Endodermal cell (in vitro differentiated cells): ENCODE data around the gene VPS16. TPM values are rescaled to one million over a fixed set of nuclear protein-coding genes. Genes with fewer than 3 reads are reported as not detected.

Experiments
- DNase-seq: peaks from one replicate; pipeline ENCODE4 v3.0.0-alpha.2; 2017
- H3K27ac ChIP-seq: 2 replicates; pipeline ENCODE4 v1.5.1; 2013; ENCODE audit warnings: mild to moderate bottlenecking, low read depth, low read length, moderate library complexity
- H3K27me3 ChIP-seq: 2 replicates; pipeline ENCODE4 v1.6.1; 2013; ENCODE audit warnings: mild to moderate bottlenecking, low read length, moderate library complexity; ENCODE audit not compliant: insufficient read depth, control insufficient read depth, poor library complexity, severe bottlenecking
- H3K36me3 ChIP-seq: 2 replicates; pipeline ENCODE4 v1.7.0; 2013; ENCODE audit warnings: mild to moderate bottlenecking, low read length, moderate library complexity; ENCODE audit not compliant: control insufficient read depth, insufficient read depth
- H3K4me1 ChIP-seq: one replicate; pipeline ENCODE4 v1.7.0; 2013; ENCODE audit warnings: low read length; ENCODE audit not compliant: control insufficient read depth, insufficient read depth
- H3K4me3 ChIP-seq: 2 replicates; pipeline ENCODE4 v1.5.1; 2013; ENCODE audit warnings: mild to moderate bottlenecking, low read length, moderate library complexity
- H3K9ac ChIP-seq: 2 replicates; pipeline ENCODE4 v1.6.1; 2013; ENCODE audit warnings: mild to moderate bottlenecking, low read length, moderate library complexity; ENCODE audit not compliant: poor library complexity, severe bottlenecking; ENCODE audit errors: extremely low read depth
- H3K9me3 ChIP-seq: 2 replicates; pipeline ENCODE4 v1.6.1; 2013; ENCODE audit warnings: mild to moderate bottlenecking, low read length, moderate library complexity; ENCODE audit not compliant: control insufficient read depth
- H3K27ac Mint-ChIP-seq: 2 replicates; pipeline ENCODE4 v1.8.0; 2020; ENCODE audit warnings: mixed read lengths
- H3K27me3 Mint-ChIP-seq: 2 replicates; pipeline ENCODE4 v1.8.0; 2021; ENCODE audit warnings: mild to moderate bottlenecking, mixed read lengths; ENCODE audit not compliant: insufficient read depth
- H3K36me3 Mint-ChIP-seq: 2 replicates; pipeline ENCODE4 v1.8.0; 2020; ENCODE audit warnings: low read depth, mixed read lengths
- H3K4me1 Mint-ChIP-seq: 2 replicates; pipeline ENCODE4 v1.8.0; 2020; ENCODE audit warnings: mixed read lengths
- H3K4me3 Mint-ChIP-seq: 2 replicates; pipeline ENCODE4 v1.8.0; 2020; ENCODE audit warnings: mild to moderate bottlenecking, moderate library complexity, mixed read lengths
- H3K9me3 Mint-ChIP-seq: 2 replicates; pipeline ENCODE4 v1.8.0; 2020; ENCODE audit warnings: mild to moderate bottlenecking, mixed read lengths
- CTCF ChIP-seq: fragments of 200-600 bp; sonication (generic); conservative IDR thresholded peaks from 2 replicates; pipeline ENCODE4 v1.5.0; 2021; ENCODE audit warnings: antibody characterized with exemption, mild to moderate bottlenecking
- WGBS, 2 experiments: methylation state at CpG; one replicate each; pipeline versions ENCODE4 v1.1.5 to v1.1.7; 2013; ENCODE audit warnings: missing lambda C conversion rate in 2 of 2, mixed read lengths in 1 of 2; ENCODE audit not compliant: insufficient coverage in 1 of 2, insufficient read length in 1 of 2; 5-methylcytosine and 5-hydroxymethylcytosine counted together
- total RNA-seq, 2 donors: library from RNA; stranded (reverse); fragmentation: NEBNext Ultra II Directional in 1 of 2; extraction: Animal tissue kit (Norgen Biotek cat#: 25700) in 1 of 2; gene quantifications; 2 replicates in 1 of 2; 3 replicates in 1 of 2; pipeline ENCODE4 v1.2.1, GENCODE V29; 2021

The VPS16 gene
- total RNA-seq, 2 donors from 2014 or later, result 36.8 to 37.5 TPM

GRCh38 chr20:2799271-2799670 lies 41.3 kb upstream of the VPS16 start:
- Mint-ChIP-seq H3K9me3 (no peaks in the 10 kb centered on the region), H3K4me3 (peak overlapping the region; percentile 84), H3K27ac (peak overlapping the region; percentile 75), H3K27me3 (peaks cover 29% of the 10 kb centered on the region), H3K4me1 (peaks cover 18% of the 10 kb centered on the region), H3K36me3 (peaks cover 33% of the 10 kb centered on the region)
- peaks cover 33% of the 10 kb centered on the region for H3K27me3 ChIP-seq
- no peaks in the 10 kb centered on the region for H3K9me3 ChIP-seq
- TF ChIP-seq CTCF, result no peak
- 65 to 70% methylated on average over 7 to 9 of the region's 9 CpGs for WGBS, 2 experiments
- peak overlapping the region; percentile 81 for H3K4me3 ChIP-seq
- DNase-seq, result peak; percentile 67
- H3K27ac ChIP-seq, result peak overlapping the region; percentile 83
- peaks cover 27% of the 10 kb centered on the region for H3K36me3 ChIP-seq
- no peak overlapping the region for H3K9ac ChIP-seq
- no peaks in the 10 kb centered on the region for H3K4me1 ChIP-seq

- Histone ChIP-seq H3K4me1 (no peaks in the 10 kb centered on the region), H3K36me3 (peaks cover 23% of the 10 kb centered on the region), H3K9me3 (no peaks in the 10 kb centered on the region), H3K27me3 (peaks cover 39% of the 10 kb centered on the region), H3K27ac (peak overlapping the region; percentile 83), H3K9ac (peak overlapping the region; percentile 39), H3K4me3 (peak overlapping the region; percentile 81)
- DNase-seq, result peak; percentile 82
- H3K4me3 Mint-ChIP-seq, result peak overlapping the region; percentile 84
- H3K27ac Mint-ChIP-seq, result peak overlapping the region; percentile 75
- H3K27me3 Mint-ChIP-seq, result peaks cover 36% of the 10 kb centered on the region
- H3K4me1 Mint-ChIP-seq, result peaks cover 18% of the 10 kb centered on the region
- no peak for TF ChIP-seq CTCF
- no peaks in the 10 kb centered on the region for H3K9me3 Mint-ChIP-seq
- WGBS, 2 experiments, result 3 to 6% methylated on average over 20 to 53 of the region's 61 CpGs
- H3K36me3 Mint-ChIP-seq, result peaks cover 29% of the 10 kb centered on the region
Observed at GRCh38 chr20:2799688-2800520, 40.6 kb upstream of the VPS16 start.

- peak within 1 kb of the TSS; percentile 83 for H3K27ac ChIP-seq
- Mint-ChIP-seq H3K9me3 (no peaks in the 10 kb centered on the region), H3K27ac (peak within 1 kb of the TSS; percentile 75), H3K4me3 (peak within 1 kb of the TSS; percentile 84), H3K4me1 (peaks cover 18% of the 10 kb centered on the region), H3K36me3 (peaks cover 29% of the 10 kb centered on the region), H3K27me3 (peaks cover 44% of the 10 kb centered on the region)
- H3K4me3 ChIP-seq, result peak within 1 kb of the TSS; percentile 81
- TF ChIP-seq CTCF, result peak; percentile 71
- peak; percentile 93 for DNase-seq
- 1 to 2% methylated on average over 25 to 51 of the region's 52 CpGs for WGBS, 2 experiments
- peak within 1 kb of the TSS; percentile 39 for H3K9ac ChIP-seq
- H3K36me3 ChIP-seq, result peaks cover 18% of the 10 kb centered on the region
- H3K27me3 ChIP-seq, result peaks cover 47% of the 10 kb centered on the region
- H3K9me3 ChIP-seq, result no peaks in the 10 kb centered on the region
- no peaks in the 10 kb centered on the region for H3K4me1 ChIP-seq
Observed at GRCh38 chr20:2800521-2801285, 39.8 kb upstream of the VPS16 start, which contains the start of gene CPXM1. Gene CPXM1, minus strand, starts transcription at chr20:2800627. Its CDS starts 55 bp downstream, at chr20:2800572.
